ENCODE measurements around the gene LIPA.
"Not testable (repeated sequence)": the region's sequence is repeated elsewhere in the genome, so short reads cannot be mapped to it uniquely, and the experiment has no call there.

Gene LIPA

DNA sequence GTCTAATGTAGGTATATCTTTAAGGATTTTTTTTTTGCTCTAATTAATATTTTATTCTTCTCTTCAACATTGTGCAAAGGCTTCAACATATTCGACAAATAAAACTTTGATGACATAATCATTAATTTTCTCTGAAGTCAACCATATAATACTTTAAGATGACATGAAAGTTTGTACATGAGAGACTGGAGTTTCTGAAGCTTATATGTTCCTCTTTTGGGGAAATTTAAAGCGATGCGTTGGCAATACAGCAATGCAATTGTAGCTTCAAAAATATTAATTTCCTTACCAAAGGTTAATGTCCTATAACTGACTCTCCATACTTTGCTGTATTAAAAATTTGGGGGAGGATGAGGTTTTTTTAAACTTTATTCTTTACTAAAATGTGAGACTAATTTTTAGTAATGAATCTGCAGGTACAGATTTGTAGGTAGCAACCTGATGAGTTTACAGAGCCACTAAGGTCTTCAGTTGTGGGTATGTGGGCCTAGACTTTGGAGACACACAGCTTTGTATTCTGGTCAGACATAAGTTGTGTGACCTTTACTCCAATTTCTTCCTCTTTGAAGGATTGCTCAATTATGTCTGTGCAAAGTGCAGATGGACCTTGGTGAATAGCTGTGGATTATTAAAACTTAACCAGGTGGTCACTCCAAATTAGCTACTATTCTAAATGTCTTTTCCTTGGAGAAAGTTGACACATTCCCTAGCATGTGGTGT is 18.0 kb upstream of the LIPA start:
- no peak for DNase-seq

- DNase-seq: no peak
These were observed 15.3 kb upstream of the LIPA start for GRCh38 chr10:89266721-89267453.

GRCh38 chr10:89263531-89263930 is 12.0 kb upstream of the LIPA start:
- no peak for DNase-seq

DNA sequence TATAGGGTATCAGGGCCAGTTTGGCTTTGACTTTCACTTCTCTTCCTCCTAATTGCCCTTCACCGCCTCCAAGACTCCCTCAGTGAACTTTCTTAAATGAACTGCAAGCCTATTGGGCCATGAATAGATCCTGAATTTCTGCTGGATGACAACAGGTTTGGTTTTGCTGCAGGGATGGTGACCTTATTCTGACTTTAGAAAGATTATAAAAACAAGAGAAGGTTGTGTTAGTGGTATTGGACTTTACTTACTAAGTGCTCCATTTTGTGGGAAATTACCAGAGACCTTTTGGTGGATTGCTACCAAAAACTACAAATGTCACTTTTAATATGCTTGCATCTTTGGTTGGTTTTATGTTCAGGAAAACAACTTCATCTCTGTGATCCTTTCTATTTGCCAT is 11.5 kb upstream of the LIPA start:
- no peak for DNase-seq

GRCh38 chr10:89262086-89263051 is 10.8 kb upstream of the LIPA start:
- no peak for DNase-seq

GRCh38 chr10:89258881-89259280 is 7.3 kb upstream of the LIPA start:
- no peak for DNase-seq

DNA sequence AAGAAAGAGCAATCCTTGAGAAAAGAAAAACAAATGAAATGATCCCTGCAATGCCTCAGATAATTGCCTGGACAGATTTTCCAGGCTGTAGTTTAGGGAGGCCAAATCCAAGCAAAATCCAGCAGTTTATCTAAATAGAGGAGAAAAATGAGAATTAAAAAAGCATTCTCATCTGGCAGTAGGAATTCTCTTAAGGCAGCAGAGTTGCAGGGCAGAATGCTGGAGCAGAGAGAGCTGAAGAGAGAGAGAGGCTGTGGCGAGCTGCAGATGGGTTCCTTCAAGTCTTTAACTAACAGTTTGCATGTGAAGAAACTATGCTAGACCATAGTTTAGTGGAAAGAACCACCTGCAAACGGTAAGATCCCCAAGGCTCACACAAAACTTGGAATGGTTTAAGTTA is 6.0 kb upstream of the LIPA start:
- no peak for DNase-seq

DNA sequence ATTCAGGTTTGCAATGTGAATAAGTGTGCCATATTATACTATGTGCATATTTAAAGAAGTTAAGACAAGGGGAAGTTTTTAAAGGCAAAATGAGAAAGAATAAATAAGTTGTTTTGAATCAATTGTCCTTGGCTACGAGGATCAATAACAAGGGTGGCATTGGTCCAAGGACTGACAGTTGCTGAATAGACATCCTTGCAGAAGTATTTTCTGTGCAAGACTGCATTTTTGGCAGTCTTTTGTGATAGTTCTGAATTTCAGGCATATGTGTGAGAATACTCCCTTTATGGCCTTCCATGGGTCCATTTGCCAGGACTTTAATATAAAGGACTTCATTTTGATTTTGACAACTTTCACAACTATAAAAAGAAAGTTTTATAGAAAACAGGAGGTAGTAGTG is 5.4 kb upstream of the LIPA start:
- no peak for DNase-seq

DNA sequence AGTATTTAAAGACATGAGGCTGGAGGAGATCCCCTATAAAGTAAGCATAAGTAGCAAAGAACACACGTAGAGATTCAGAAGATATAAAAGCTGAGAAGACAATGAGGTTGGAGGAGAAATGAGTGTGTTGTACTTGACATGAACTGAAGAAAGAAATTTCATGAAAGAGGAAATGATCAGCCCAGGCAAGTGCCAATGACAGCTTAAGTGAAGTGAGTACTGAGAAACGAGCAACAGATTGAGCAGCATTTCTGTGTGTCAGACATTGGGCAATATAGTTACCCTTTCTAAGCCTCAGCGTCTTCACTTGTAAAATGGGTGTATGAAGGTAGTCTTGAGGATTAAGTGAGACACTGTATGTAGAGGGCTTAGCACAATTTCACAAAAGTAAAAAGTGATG is 4.8 kb upstream of the LIPA start:
- DNase-seq: no peak

- no peak for DNase-seq
These were observed 4.2 kb upstream of the LIPA start for GRCh38 chr10:89255793-89256192.

DNA sequence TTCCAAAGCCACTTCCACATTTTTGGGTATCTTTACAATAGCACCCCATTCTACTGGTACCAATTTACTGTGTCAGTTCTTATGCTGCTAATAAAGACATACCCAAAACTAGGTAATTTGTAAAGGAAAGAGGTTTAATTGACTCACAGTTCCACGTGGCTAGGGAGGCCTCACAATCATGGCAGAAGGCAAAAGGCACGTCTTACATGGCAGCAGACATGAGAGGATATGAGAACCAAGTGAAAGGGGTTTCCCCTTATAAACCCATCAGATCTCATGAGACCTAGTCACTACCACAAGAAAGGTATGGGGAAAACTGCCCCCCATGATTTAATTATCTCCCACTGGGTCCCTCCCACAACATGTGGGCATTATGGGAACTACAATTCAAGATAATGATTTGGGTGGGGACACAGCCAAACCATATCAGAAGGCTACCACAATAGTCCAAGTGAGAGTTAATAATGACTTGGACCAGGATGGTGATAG is 3.6 kb upstream of the LIPA start:
- not testable (repeated sequence) for DNase-seq

DNA sequence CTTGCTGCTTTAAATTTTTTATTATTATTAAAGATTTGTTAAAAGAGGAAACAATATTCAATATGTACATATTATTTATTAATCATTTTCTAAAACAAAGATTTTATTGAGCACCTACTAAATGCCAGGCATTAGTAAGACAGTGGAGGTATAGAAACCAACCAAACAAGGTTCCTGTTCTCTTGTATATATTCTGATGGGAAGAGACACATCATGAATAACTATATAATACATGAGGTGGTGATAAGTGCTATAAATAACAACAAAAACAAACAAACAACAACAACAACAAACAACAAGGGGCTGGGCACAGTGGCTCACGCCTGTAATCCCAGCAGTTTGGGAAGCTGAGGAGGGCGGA is 630 bp upstream of the LIPA start:
- DNase-seq: no peak

GRCh38 chr10:89250865-89251408 is 638 bp downstream of the LIPA start:
- DNase-seq: no peak

GRCh38 chr10:89248990-89249389 is 2.6 kb downstream of the LIPA start:
- no peak for DNase-seq

GRCh38 chr10:89247623-89248022 is 4.0 kb downstream of the LIPA start:
- not testable (repeated sequence) for DNase-seq

- DNase-seq: no peak
These were observed 5.8 kb downstream of the LIPA start for GRCh38 chr10:89245802-89246201.

- no peak for DNase-seq
These were observed 8.6 kb downstream of the LIPA start for GRCh38 chr10:89242840-89243568.

DNA sequence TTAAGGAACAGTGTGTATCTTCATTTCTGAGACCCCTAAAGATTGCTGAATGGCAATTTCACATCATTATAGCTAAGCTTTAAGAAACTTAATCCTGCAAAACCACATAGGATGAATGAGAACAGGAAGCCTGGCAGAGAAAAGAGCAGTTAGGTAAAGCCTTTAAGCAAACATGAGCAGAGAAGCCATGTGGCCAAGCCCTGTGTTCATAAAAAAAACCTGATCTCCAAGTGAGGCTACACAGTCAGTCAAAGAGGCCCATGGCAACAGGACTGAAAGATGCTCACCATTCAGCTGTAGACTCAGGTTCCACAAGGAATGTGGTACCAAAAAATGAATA is 9.3 kb downstream of the LIPA start:
- no peak for DNase-seq

- no peak for DNase-seq
These were observed 9.9 kb downstream of the LIPA start for GRCh38 chr10:89241486-89242344.

DNA sequence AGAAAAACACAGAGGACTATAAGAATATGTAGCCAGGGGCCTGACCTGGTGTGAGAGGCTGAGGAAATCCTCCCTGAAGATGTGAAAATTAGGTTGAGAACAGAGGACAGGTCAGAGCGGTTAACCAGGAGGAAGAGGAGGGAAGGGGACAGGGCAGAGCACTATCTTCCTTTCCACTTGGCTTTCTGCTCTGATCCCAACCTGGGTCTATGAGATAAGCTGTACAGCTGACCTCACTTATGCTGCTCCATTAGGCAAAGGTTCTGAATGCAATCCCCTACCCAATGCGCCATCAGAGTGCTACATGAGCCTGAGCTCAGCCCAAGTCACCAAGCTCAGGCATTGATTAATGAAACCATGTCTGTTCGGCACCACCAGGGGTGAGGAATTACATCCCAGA is 10.5 kb downstream of the LIPA start:
- no peak for DNase-seq

GRCh38 chr10:89240519-89240918 is 11.1 kb downstream of the LIPA start:
- no peak for DNase-seq
